A549 treated with RU486 at 1 μM for 4 hours (cell line): ENCODE measurements around the gene DTNBP1. TPM values are rescaled to one million over a fixed set of nuclear protein-coding genes. Genes with fewer than 3 reads are reported as not detected.

Experiments
- total RNA-seq: library from RNA; stranded (reverse); fragments of 200-300 nt; extraction: Qiagen RNA extraction; gene quantifications from 5 replicates; pipeline ENCODE4 v1.2.3, GENCODE V29; 2022; ENCODE audit warnings: low read depth

The DTNBP1 gene
- 11.5 to 16.0 TPM (median 13.3 TPM) in 5 replicates for total RNA-seq

GRCh38 chr6:15662326-15663129, at the start of gene DTNBP1:
Gene DTNBP1 (minus strand): TSS chr6:15663028. CDS start chr6:15662869, 159 bp downstream.

